HG02571 (cell line): Measurements from ENCODE around the gene AVPR1B.

Experiments used
- ATAC-seq: cut with Tn5 transposase; IDR thresholded peaks from one replicate; pipeline ENCODE4 v1.9.1; 2021; ENCODE audit warnings: mild to moderate bottlenecking, moderate library complexity; ENCODE audit not compliant: unreplicated experiment

Gene AVPR1B, protein sequence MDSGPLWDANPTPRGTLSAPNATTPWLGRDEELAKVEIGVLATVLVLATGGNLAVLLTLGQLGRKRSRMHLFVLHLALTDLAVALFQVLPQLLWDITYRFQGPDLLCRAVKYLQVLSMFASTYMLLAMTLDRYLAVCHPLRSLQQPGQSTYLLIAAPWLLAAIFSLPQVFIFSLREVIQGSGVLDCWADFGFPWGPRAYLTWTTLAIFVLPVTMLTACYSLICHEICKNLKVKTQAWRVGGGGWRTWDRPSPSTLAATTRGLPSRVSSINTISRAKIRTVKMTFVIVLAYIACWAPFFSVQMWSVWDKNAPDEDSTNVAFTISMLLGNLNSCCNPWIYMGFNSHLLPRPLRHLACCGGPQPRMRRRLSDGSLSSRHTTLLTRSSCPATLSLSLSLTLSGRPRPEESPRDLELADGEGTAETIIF

GRCh38 chr1:206117151-206117948 lies at the start of gene AVPR1B:
AVPR1B (minus strand) TSS chr1:206117388; CDS start chr1:206116890, 498 bp downstream.
- no peak for ATAC-seq

DNA sequence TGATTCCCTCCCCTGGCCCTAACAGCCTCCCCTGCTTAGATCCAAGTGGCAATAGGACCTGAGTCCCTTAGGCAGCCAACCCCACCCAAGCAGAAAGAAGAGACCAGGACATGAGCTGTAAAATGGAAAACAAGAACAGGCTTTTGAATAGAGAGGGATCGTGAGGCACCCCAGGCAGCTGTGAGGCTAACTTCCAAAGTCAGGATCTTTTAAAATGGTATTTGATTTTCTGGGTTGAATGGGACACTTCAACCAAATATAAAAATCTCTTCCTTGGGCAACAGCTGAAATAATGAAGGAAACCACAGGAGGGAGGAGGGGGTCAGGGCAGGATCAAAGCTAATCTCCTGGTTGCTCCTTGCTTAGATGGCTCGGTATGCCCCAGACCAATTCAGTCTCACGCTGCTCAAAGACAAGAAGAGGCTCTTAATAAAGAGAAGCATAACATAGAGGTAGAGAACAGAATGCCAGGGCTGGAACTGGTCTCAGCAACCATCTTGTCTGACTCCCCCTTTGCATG lies 28.6 kb upstream of the AVPR1B start:
- no peak for ATAC-seq

DNA sequence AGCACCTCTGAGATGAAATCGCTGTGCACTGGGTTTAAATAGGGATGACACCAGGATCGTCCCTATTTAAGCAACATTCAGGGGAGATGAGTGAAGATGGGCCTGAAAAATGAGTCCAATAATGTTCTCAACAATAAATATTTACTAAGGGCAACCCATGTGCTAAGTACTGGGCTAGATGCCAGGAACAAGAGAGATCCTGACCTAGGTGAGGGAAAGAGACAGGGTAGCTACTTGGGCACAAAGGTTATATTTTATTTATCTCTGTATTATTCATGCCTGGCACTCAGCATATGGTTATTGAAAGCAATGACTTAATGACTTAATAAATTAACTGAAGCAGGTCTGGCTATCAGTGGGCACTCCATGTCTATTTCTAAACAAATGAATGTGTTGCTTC lies 27.4 kb upstream of the AVPR1B start:
- ATAC-seq: no peak

GRCh38 chr1:206143537-206144172 lies 26.5 kb upstream of the AVPR1B start:
- no peak for ATAC-seq

GRCh38 chr1:206142770-206143169 lies 25.6 kb upstream of the AVPR1B start:
- no peak for ATAC-seq

- no peak for ATAC-seq
Observed at GRCh38 chr1:206142011-206142410, 24.8 kb upstream of the AVPR1B start.

- no peak for ATAC-seq
Observed at GRCh38 chr1:206136241-206136640, 19.1 kb upstream of the AVPR1B start.

DNA sequence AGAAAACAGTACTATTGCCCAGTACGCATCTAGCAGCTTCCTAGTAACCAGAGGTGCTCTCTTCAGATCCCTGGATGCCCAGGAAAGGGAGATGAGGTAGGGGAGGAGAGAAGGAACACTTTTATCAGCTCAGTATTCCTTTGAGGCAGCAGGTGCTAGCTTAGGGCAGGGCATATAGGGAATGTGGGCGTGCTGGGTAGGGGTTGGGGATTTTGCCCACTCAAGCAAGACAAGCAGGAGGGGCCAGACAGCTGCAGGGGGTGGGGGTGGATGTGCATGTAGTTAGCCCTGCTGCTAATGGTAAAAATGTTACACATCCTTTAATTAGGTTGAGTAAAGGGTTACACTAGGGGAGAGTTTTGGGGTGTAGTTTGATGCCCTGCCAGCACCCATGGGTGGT lies 18.1 kb upstream of the AVPR1B start:
- no peak for ATAC-seq

DNA sequence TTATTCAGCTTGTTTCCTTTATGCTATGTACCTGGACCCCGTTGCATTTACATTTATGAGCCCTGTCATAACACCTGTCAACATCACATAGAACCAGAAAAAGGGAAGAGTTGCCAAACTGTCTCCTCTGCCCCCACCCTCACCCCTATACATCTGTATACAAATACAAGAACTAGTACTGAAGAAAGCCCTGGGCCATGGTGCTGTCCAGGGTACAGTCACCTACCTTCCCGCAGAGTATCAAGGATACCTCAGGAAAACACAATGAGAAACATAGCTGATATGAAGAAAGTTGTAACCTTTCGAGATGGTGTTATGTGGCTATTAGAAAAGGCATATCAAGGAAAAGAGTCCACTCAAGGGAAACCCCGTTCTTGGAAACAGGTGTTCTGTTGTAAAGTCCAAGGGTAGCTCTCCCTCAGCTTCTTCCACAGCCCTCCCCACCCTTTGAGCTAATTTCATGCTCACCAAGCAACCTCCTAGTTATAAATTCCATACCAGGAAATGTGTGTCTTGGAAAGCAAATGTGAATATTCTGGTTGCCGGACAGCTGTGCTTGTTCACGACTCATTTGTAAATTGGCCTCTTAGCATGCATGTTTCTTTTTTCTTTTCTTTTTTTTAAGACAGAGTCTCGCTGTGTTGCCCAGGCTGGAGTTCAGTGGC lies 16.7 kb upstream of the AVPR1B start:
- no peak for ATAC-seq

GRCh38 chr1:206131037-206131436 lies 13.8 kb upstream of the AVPR1B start:
- ATAC-seq: no peak

DNA sequence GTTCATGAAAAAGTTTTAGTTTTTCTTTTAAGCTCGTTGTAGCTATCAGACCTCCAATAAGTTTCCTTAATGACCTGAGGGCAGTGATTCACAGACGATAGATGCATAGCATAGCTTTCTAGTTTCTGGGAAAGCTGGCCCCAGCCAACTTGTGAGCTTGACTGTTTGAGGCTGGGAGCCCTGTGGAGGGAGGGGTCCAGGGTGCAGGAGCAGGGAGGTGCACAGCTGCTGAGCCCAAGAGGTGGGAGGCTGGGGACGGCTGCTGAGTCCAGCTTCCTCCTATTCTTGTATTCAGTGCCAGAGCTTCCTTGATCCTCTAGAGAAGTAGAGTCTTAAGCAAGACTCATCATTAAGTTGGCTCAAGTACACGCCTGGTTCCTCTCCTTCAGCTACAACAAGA lies 11.0 kb upstream of the AVPR1B start:
- ATAC-seq: no peak

DNA sequence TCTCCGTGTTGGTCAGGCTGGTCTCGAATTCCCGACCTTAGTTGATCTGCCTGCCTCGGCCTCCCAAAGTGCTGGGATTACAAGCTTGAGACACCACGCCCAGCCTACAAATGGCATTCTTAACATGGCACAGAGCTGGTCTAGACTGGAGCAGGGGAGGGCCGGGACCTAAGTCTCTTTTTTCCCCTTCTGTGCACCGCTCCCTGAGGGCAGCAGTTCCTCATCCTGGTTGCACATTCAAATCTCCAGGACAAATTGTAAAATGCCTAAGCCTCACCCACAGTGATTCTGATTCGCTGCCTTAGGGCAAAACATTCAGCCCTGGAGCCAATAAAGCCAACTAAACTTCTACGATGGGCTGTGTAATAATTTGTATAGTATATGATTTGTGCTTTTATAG lies 10.1 kb upstream of the AVPR1B start:
- ATAC-seq: no peak

DNA sequence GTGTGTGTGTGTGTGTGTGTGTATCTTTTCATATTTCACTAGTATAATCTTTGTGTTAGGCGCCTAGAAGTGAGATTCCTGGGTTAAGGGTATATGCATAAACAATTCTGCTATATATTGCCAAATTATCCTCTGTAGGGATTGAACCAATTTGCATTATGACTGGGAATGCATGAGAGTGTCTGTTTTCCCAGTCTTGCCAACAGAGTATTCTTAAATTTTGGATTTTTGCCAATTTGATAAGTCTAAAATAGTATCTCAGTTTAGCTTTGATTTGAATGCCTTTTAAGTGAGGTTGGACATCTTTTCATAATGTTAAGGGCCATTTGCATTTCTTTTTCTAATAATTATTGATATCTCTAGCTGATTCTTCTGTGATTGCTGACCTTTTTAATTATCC lies 8.2 kb upstream of the AVPR1B start:
- ATAC-seq: no peak

DNA sequence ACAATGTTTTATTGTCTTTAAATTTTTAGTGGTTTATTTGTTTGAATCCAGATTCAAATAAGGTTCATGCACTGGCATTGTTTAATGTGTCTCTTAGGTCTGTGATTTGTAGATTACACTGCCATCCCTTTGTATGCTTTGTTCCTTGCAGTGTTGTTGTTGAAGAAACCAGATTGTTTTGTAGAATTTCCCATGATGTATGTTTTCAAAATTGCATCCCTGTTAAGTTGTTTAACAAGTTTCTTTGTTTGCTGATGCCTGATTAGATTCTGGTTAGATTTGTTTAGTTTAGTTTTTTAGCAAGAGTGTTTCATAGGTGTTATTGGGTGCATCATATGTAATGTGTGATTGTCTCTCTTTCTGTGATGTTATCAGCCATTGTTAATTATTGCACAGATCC lies 5.5 kb upstream of the AVPR1B start:
- no peak for ATAC-seq

- no peak for ATAC-seq
Observed at GRCh38 chr1:206121269-206121668, 4.1 kb upstream of the AVPR1B start.

DNA sequence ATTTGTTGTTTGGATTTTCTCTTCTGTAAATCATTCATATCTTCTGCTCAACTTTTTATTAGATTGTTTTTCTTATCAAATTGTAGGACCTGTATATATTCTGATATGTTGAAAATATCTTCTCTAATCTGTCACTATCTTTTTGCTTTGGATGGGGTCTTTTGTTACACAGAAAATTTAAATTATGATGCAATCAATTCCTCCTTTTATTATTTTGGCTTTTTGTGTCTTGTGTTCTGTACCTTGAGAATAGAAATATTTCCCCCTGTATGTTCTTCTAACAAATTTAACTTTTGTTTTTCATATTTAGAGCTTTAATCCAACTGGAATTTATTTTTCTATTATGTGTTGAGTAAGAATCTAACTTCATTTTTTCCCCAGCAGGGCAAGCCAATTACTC lies 3.2 kb upstream of the AVPR1B start:
- ATAC-seq: no peak

GRCh38 chr1:206116873-206117150 lies 376 bp downstream of the AVPR1B start:
- no peak for ATAC-seq

DNA sequence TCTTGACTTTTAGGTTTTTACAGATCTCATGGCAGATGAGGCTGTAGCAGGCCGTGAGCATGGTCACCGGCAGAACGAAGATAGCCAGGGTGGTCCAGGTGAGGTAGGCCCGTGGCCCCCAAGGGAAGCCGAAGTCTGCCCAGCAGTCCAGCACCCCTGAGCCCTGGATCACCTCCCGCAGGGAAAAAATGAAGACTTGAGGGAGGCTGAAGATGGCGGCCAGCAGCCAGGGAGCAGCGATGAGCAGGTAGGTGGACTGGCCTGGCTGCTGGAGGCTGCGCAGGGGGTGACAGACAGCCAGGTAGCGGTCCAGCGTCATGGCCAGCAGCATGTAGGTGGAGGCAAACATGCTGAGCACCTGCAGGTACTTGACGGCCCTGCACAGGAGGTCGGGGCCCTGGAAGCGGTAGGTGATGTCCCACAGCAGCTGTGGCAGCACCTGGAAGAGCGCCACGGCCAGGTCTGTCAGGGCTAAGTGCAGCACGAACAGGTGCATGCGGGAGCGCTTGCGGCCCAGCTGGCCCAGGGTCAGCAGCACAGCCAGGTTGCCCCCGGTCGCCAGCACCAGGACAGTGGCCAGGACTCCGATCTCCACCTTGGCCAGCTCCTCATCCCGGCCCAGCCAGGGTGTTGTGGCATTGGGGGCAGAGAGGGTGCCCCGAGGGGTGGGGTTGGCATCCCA lies 856 bp downstream of the AVPR1B start:
- no peak for ATAC-seq

GRCh38 chr1:206115791-206116190 lies 1.4 kb downstream of the AVPR1B start:
- ATAC-seq: no peak
